DLD1 (cell line): ENCODE results near the gene UGCG.
"Not testable (repeated sequence)": the region's sequence is repeated elsewhere in the genome, so short reads cannot be mapped to it uniquely, and the experiment has no call there.

Source experiments
- in situ Hi-C: cut with HindIII; loops from 2 replicates; pipeline ENCODE4 v1.10.0; 2017; ENCODE audit warnings: low sequenced_read_pairs

UGCG gene

DNA sequence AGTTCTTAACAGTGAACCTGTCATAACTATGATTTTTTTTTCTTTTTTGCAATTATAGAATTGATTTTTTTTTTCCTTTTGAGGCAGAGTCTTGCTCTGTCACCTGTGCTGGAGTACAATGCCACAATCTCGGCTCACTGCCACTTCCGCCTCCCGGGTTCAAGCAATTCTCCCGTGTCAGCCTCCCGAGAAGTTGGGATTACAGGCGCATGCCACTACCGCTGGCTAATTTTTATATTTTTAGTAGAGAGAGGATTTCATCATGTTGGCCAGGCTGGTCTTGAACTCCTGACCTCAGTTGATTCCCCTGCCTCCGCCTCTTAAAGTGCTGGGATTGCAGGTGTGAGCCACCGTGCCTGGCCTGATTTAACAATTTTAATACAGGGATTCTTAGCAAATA is 21.4 kb downstream of the UGCG start:
- in situ Hi-C loops, result no loop called here

DNA sequence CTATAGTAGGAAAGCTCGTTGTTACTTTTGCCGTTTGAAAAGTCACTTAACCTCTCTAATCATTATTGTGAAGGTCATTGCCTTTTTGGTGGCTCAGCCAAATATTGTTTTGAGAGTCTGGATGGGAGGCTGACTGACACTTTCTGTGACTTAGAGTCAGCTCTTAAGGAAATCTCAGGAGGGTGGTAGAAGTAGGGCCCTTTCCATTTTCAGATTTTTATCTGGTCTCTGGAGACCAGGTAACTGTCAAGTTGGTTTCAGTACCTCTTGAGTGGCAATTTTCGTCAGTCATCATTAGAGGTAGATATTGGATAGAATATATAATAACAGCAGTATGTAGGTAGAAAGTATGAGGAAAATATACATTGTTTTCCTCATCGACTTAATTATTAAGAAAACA is 23.3 kb downstream of the UGCG start:
- in situ Hi-C loops, result no loop called here

GRCh38 chr9:111920531-111920930 is 23.9 kb downstream of the UGCG start:
- in situ Hi-C loops, result no loop called here

DNA sequence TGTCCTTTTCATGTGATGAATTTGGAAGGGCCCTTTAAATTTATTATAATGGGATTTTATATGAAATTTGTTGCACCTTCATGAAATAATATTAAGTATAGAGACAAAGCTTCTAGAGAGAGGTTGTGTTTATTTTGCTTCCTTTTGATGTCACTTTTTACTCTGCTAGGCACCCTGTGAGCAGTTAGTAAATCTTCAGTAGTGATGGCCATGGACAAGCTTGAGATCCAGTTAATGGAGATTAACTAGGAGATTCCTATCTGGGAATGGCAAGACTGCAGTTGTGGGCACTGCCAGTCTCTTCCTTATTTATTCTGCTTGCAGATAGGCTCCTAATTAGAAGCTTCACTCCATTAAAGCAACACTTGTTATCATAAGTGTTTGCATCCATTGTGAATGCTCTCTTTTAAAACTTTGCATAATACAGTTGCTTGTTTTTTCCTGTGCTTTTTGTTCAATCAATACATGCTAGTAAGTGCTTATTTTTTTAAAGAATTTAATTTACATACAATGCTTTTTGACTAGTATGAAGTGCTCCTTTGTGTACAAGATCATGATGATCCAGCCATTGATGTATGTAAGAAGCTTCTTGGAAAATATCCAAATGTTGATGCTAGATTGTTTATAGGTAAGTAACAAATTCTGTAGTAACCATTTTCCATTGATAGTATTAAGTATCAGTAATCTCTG is 25.9 kb downstream of the UGCG start:
- in situ Hi-C loops, result no loop called here

DNA sequence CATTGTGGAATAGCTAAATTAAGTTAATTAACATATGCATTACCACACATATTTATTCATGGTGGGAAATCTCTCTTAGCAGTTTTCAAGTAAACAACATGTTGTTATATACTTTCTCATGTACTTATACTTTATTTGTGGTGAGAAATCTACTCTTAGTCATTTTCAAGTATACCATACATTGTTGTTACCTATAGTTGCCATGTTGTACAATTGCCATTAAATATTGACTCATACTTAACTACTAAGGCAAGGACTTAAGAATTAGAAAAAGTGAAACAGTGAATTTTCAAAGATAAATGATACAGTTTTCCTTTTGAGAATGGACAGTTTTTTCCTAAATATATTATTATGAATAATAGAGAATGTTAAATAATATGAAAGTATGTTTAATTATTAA is 27.7 kb downstream of the UGCG start:
- in situ Hi-C loops, result no loop called here

DNA sequence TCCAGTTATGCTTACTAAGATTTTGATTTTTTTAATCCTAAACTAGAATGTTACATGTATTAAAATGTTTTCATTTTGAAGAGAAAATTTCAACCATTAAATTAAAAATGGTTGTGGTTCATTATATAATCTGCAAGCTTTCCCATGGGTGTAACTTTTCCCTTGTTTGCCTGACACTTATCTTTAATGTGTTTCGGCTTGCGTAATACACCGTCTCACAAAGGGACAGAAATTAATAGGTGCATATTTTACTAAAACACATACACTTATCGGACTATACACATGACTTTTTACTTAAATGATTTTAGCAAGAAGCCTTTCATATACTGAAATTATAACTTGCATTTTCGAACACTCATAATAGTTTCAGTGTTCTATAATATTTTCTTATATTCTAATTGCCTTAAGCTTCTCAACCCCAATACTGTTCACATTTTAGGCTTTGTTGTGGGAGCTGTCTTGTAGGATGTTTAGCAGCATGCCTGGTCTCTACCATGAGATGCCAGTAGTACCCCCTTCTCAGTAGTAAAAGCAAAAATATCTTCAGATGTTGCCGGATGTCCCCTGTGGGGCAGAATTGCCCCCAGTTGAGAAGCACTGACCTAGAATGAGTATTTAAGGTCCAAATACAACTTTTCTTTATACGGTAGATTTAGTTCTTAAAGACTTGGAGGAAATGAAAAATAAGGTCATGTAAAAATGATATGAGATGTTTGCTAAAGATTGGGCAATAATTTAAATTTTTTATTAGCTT is 28.6 kb downstream of the UGCG start:
- in situ Hi-C loops, result no loop called here

DNA sequence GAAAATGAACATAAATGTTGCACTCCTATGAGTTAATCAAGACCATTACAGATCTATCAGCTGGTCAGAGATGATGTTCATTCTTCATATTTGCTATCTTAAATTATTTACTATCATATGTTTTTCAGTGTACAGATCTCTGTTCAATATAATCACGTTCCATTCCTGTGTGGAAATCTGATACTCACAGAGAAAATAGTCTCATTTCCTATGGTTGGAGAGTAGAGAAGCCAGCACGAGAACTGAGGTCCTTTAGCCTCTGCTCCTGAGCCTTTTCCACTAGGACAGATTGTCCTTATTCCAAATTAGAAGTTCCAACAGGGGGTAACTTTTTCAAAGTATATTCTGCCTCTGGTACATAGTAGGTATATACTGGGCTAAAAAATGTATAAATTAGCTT is 29.2 kb downstream of the UGCG start:
- in situ Hi-C loops, result no loop called here

GRCh38 chr9:111926421-111926875 is 29.8 kb downstream of the UGCG start:
- in situ Hi-C loops, result no loop called here

DNA sequence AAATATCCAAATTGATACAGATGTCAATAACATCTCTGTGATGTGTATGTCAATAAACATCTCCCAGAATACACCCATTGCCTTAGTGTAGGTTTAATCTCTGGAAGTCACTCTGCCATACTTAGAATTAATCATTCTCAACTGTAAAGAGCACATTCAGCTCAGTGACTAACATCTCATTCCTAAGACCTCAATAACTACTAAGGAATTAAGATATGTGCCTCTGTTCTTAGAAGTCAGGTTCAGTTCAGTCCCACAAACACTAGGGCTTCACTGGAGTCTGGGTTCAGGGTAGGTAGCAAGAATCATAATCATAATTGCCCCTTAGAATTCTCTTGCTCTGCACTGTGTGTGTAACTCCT is 31.7 kb downstream of the UGCG start:
- in situ Hi-C loops, result no loop called here

DNA sequence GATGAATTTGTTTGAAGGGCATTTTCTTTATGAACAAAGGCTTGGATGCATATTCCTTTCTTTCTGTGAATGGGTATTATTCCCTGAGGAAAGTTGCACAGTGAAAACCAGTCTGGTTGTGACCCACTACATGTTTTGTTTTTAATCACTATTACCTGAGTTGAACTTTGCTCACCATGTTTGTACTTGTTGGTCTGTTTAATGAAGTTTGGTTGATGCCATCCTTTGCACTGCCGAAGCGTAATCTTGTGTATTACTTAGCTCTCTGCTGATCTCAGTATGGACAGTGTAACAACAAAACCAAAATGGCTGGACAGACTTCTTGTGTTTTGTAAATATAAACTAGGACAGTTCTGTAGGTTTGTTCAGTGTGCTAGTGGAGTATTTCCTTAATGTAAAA is 38.1 kb downstream of the UGCG start:
- in situ Hi-C loops, result no loop called here

- in situ Hi-C loops, result no loop called here
Measured at GRCh38 chr9:111936391-111936790, 39.8 kb downstream of the UGCG start.

DNA sequence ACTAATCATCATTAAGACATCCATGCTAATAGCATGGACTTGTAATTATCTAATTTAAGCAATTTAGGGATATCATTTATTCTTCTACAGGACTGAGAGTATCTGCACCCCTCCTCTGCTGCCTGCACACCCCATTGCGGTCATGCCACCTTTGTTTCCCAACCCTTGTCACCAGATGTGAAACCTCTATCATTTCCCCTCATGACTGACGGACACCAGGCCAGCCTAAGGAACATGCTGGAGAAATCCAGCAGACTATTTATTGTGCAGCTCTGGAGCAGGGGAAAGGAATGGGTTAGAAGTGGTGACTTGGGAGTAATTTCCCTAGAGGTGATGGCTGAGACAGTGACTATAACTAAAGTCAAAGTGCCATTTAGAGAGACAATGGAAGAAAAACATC is 40.7 kb downstream of the UGCG start:
- in situ Hi-C loops, result no loop called here

GRCh38 chr9:111937781-111938426 is 41.3 kb downstream of the UGCG start:
- in situ Hi-C loops, result no loop called here

DNA sequence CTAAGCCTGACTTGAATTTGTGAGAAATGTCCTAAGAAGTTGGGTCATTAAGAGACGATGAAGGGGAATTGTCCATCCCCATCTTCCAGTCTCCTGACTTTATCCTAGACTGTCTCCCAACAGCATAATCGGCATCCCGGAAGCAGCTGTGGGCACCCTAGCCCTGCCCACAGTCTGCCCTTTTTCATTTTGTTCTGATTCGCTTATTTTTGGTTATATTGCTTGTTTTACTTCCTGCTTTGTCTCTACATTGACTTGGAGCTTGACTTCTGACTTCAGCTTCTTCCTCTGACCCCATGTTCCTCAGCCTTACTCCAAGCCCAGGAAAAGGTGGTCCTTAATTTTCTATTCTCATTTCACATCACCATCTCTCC is 41.8 kb downstream of the UGCG start:
- in situ Hi-C loops, result no loop called here

GRCh38 chr9:111939322-111939721 is 42.7 kb downstream of the UGCG start:
- in situ Hi-C loops, result no loop called here

GRCh38 chr9:111940697-111941096 is 44.1 kb downstream of the UGCG start:
- in situ Hi-C loops, result no loop called here

GRCh38 chr9:111943200-111943599 is 46.6 kb downstream of the UGCG start:
- in situ Hi-C loops, result no loop called here

DNA sequence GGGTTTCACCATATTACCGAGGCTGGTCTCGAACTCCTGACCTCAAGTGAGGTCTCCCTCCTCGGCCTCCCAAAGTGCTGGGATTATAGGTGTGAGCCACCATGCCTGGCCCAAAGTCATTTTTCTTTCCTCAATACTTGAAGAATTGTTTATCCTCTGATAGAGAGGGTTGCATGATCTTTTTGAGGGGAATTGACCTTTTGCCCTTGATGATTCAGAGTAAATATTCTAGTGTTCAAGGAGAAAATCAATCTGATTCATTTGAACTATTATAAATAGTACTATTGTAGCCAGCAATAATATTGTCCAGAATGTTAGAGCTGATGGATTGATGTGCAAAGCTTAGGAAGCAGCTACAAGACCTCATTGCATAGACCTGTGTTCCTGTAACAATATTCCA is 47.1 kb downstream of the UGCG start:
- in situ Hi-C loops, result no loop called here

- in situ Hi-C loops, result no loop called here
Measured at GRCh38 chr9:111944241-111944866, 47.7 kb downstream of the UGCG start.

- in situ Hi-C loops, result no loop called here
Measured at GRCh38 chr9:111945216-111945615, 48.6 kb downstream of the UGCG start.

DNA sequence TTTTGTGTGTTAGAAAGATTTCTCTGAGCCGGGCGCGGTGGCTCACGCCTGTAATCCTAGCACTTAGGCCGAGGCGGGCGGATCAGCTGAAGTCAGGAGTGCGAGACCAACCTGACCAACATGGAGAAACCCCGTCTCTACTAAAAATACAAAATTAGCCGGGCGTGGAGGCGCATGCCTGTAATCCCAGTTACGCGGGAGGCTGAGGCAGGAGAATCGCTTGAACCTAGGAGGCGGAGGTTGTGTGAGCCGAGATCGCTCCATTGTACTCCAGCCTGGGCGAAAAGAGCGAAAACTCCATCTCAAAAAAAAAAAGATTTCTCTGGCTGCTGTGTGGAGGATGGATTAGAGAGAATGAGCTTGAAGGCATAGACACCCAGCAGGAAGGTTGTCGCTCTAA is 51.5 kb downstream of the UGCG start:
- in situ Hi-C loops, result not testable (repeated sequence)

DNA sequence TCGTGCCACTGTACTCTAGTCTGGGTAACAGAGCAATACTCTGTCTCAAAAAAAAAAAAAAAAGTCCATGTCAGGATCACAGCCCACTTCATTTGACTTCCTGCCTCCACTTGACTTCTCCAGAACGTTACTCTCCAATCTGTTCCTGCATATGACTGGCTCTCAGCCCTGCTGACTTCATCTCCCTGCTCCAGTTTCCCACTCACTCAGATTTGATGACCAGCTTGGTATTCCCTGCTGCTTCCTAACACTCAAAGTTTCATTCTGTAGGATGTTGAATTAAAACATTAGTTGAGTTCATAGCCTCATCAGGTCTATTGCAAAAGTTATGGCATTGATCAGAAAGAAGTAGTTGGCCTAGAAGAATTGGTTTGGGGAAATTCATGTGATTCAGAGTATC is 52.3 kb downstream of the UGCG start:
- in situ Hi-C loops, result no loop called here
